Sigmoid colon (tissue), 3 donors: ENCODE measurements around the gene PIWIL1.

Experiments
- POLR2A ChIP-seq, 2 donors: fragments of 450-650 bp; IDR thresholded peaks; one replicate each; pipeline ENCODE4 v1.6.1; 2016; ENCODE audit warnings: antibody characterized with exemption in 2 of 2, mild to moderate bottlenecking in 2 of 2, moderate library complexity in 2 of 2
- TF ChIP-seq, protein P1 (sequence below), 4 experiments: fragments of 450-650 bp in 3 of 4; fragments of 200-600 bp in 1 of 4; IDR thresholded peaks; one replicate each; pipeline ENCODE4 v1.5.1; 2016 to 2019; ENCODE audit warnings: antibody characterized with exemption in 4 of 4, mild to moderate bottlenecking in 3 of 4, moderate library complexity in 2 of 4

DNA sequence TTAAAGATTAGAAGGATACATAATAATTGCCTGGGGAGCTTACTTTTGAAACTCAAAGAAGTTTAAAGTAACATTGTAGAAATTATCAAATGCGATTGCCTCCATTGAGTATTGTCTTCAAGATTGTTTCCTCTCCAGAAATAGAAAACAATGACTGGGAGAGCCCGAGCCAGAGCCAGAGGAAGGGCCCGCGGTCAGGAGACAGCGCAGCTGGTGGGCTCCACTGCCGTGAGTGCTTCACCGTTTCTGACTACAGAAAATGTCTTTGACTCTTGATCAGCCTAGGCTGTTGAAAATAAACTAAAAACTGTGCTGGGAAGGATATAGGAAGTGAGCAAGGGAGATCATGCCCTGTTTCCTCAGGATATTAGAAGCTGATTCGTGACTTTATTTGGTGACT is 4.8 kb downstream of the PIWIL1 start:
- TF ChIP-seq, protein P1, sequence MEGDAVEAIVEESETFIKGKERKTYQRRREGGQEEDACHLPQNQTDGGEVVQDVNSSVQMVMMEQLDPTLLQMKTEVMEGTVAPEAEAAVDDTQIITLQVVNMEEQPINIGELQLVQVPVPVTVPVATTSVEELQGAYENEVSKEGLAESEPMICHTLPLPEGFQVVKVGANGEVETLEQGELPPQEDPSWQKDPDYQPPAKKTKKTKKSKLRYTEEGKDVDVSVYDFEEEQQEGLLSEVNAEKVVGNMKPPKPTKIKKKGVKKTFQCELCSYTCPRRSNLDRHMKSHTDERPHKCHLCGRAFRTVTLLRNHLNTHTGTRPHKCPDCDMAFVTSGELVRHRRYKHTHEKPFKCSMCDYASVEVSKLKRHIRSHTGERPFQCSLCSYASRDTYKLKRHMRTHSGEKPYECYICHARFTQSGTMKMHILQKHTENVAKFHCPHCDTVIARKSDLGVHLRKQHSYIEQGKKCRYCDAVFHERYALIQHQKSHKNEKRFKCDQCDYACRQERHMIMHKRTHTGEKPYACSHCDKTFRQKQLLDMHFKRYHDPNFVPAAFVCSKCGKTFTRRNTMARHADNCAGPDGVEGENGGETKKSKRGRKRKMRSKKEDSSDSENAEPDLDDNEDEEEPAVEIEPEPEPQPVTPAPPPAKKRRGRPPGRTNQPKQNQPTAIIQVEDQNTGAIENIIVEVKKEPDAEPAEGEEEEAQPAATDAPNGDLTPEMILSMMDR (IDR thresholded peaks at IDR 0.05) = no peak
- no peak for TF ChIP-seq POLR2A (IDR thresholded peaks at IDR 0.05)
